Prostate gland (tissue), 2 donors: ENCODE data around the gene ARL5B. TPM values are rescaled to one million over a fixed set of nuclear protein-coding genes. Genes with fewer than 3 reads are reported as not detected.

Source experiments
- DNase-seq: peaks from one replicate; pipeline ENCODE4 v3.0.0-alpha.2; 2019; ENCODE audit warnings: low spot score
- H3K27ac ChIP-seq, 2 donors: fragments of 200-600 bp; sonication (generic); 2 replicates each; pipeline ENCODE4 v1.5.1; 2017 to 2019
- H3K27me3 ChIP-seq: fragments of 200-600 bp; sonication (generic); replicated peaks from 2 replicates; pipeline ENCODE4 v1.5.1; 2019; ENCODE audit not compliant: insufficient read depth
- H3K36me3 ChIP-seq, 2 donors: fragments of 200-600 bp; sonication (generic); 1 replicate in 1 of 2; 2 replicates in 1 of 2; pipeline versions ENCODE4 v1.5.1 to v1.8.1; 2017 to 2019
- H3K4me1 ChIP-seq: fragments of 200-600 bp; sonication (generic); replicated peaks from 2 replicates; pipeline ENCODE4 v1.5.1; 2019
- H3K4me3 ChIP-seq, 2 donors: fragments of 200-600 bp; sonication (generic); 2 replicates each; pipeline ENCODE4 v1.5.1; 2017 to 2019
- H3K9me3 ChIP-seq: fragments of 200-600 bp; sonication (generic); 2 replicates; pipeline ENCODE4 v1.5.1; 2017
- CTCF ChIP-seq, 4 experiments: fragments of 200-600 bp in 2 of 4; fragments of 450-650 bp in 2 of 4; sonication (generic) in 2 of 4; IDR thresholded peaks; 1 replicate in 3 of 4; 2 replicates in 1 of 4; pipeline ENCODE4 v1.5.1; 2016 to 2019; ENCODE audit warnings: antibody characterized with exemption in 4 of 4, mild to moderate bottlenecking in 2 of 4, moderate library complexity in 2 of 4
- POLR2A ChIP-seq: fragments of 450-650 bp; IDR thresholded peaks from one replicate; pipeline ENCODE4 v1.6.1; 2016; ENCODE audit warnings: antibody characterized with exemption, mild to moderate bottlenecking
- POLR2AphosphoS5 ChIP-seq: sonication (generic); formaldehyde crosslinking; IDR thresholded peaks from one replicate; pipeline ENCODE4 v1.6.1; 2017; ENCODE audit warnings: antibody characterized with exemption
- WGBS: methylation state at CpG from one replicate; pipeline ENCODE4 v1.1.5; 2018; 5-methylcytosine and 5-hydroxymethylcytosine counted together
- intact Hi-C: fragments of 100-400 bp; cut with DNase I; formaldehyde crosslinking; loops from one replicate; pipeline ENCODE4 v1.14.2; 2022
- total RNA-seq, 2 donors: library from RNA; depleted of rRNA; stranded (reverse); fragments of >200 nt; gene quantifications; one replicate each; pipeline ENCODE4 v1.1.0, GENCODE V29; 2016

Gene ARL5B
- total RNA-seq, 2 donors from 2014 or later = 10.7 to 14.5 TPM

GRCh38 chr10:18681366-18681765, 22.1 kb downstream of the ARL5B start:
- no peak for DNase-seq
- Histone ChIP-seq H3K4me1 (no peaks in the 10 kb centered on the region), H3K9me3 (no peaks in the 10 kb centered on the region), H3K4me3 (no peak overlapping the region), H3K27ac (no peak overlapping the region), H3K27me3 (no peaks in the 10 kb centered on the region), H3K36me3 (no peaks in the 10 kb centered on the region)
- intact Hi-C loops = no loop called here
- TF ChIP-seq POLR2AphosphoS5 = no peak
- TF ChIP-seq CTCF (IDR thresholded peaks at IDR 0.05) = no peak
- no peak for TF ChIP-seq POLR2A
- 11% methylated on average over 2 of the region's 2 CpGs for WGBS

- Histone ChIP-seq H3K36me3 (no peaks in the 10 kb centered on the region), H3K27ac (no peak overlapping the region), H3K4me1 (no peaks in the 10 kb centered on the region), H3K9me3 (no peaks in the 10 kb centered on the region), H3K27me3 (no peaks in the 10 kb centered on the region), H3K4me3 (no peak overlapping the region)
- intact Hi-C loops = no loop called here
- TF ChIP-seq POLR2A (no peak), POLR2AphosphoS5 (no peak), CTCF (IDR thresholded peaks at IDR 0.05) (no peak)
- DNase-seq = no peak
- 48% methylated on average over 4 of the region's 4 CpGs for WGBS
These were observed 22.8 kb downstream of the ARL5B start for GRCh38 chr10:18681971-18682411.

GRCh38 chr10:18683427-18683826, 24.2 kb downstream of the ARL5B start:
- Histone ChIP-seq H3K27ac (no peak overlapping the region), H3K9me3 (no peaks in the 10 kb centered on the region), H3K27me3 (no peaks in the 10 kb centered on the region), H3K36me3 (no peaks in the 10 kb centered on the region), H3K4me3 (no peak overlapping the region), H3K4me1 (no peaks in the 10 kb centered on the region)
- whole genome bisulfite sequencing = 54% methylated on average over 1 of the region's 1 CpG
- DNase-seq = no peak
- intact Hi-C loops = no loop called here
- TF ChIP-seq CTCF (IDR thresholded peaks at IDR 0.05) (no peak), POLR2A (no peak), POLR2AphosphoS5 (no peak)

- intact Hi-C loops = no loop called here
- TF ChIP-seq CTCF (IDR thresholded peaks at IDR 0.05) = no peak
- no peak for TF ChIP-seq POLR2A
- no peak for TF ChIP-seq POLR2AphosphoS5
These were observed 25.2 kb downstream of the ARL5B start for GRCh38 chr10:18684416-18684815.

GRCh38 chr10:18684953-18685352, 25.7 kb downstream of the ARL5B start:
- no peak for DNase-seq
- Histone ChIP-seq H3K9me3 (no peaks in the 10 kb centered on the region), H3K27ac (no peak overlapping the region), H3K27me3 (no peaks in the 10 kb centered on the region), H3K4me1 (no peaks in the 10 kb centered on the region), H3K4me3 (no peak overlapping the region), H3K36me3 (no peaks in the 10 kb centered on the region)
- TF ChIP-seq POLR2AphosphoS5 (no peak), CTCF (IDR thresholded peaks at IDR 0.05) (no peak), POLR2A (no peak)
- WGBS = 70% methylated on average over 3 of the region's 3 CpGs
- intact Hi-C loops = no loop called here

More at GRCh38 chr10:18684416-18684815, 25.2 kb downstream of the ARL5B start:
- no peak for DNase-seq
- 62% methylated on average over 1 of the region's 1 CpG for WGBS
- Histone ChIP-seq H3K4me1 (no peaks in the 10 kb centered on the region), H3K9me3 (no peaks in the 10 kb centered on the region), H3K27me3 (no peaks in the 10 kb centered on the region), H3K4me3 (no peak overlapping the region), H3K27ac (no peak overlapping the region), H3K36me3 (no peaks in the 10 kb centered on the region)
